ENCODE measurements around the gene RPL13A.
"Not testable (repeated sequence)": the region's sequence is repeated elsewhere in the genome, so short reads cannot be mapped to it uniquely, and the experiment has no call there.

The RPL13A gene

GRCh38 chr19:49487277-49488045 is at the start of gene RPL13A:
Gene RPL13A, plus strand, starts transcription at chr19:49487608. Its CDS starts 22 bp downstream, at chr19:49487630.
- FAIRE-seq = no peak

- FAIRE-seq = no peak
These were observed 49.1 kb upstream of the RPL13A start for GRCh38 chr19:49438261-49438660.

GRCh38 chr19:49439836-49440235 is 47.6 kb upstream of the RPL13A start:
- no peak for FAIRE-seq

- FAIRE-seq = no peak
These were observed 46.8 kb upstream of the RPL13A start for GRCh38 chr19:49440439-49441209.

GRCh38 chr19:49441210-49441959 is 46.0 kb upstream of the RPL13A start, which contains the start of gene SLC17A7:
Gene SLC17A7, minus strand, starts transcription at chr19:49441527. Its CDS starts 148 bp downstream, at chr19:49441379.
- no peak for FAIRE-seq

- FAIRE-seq = no peak
These were observed 45.5 kb upstream of the RPL13A start for GRCh38 chr19:49441960-49442350.

GRCh38 chr19:49442354-49442753 is 45.1 kb upstream of the RPL13A start:
- FAIRE-seq = no peak

- no peak for FAIRE-seq
These were observed 44.5 kb upstream of the RPL13A start for GRCh38 chr19:49442771-49443365.

GRCh38 chr19:49443366-49444099 is 43.9 kb upstream of the RPL13A start:
- FAIRE-seq = no peak

- not testable (repeated sequence) for FAIRE-seq
These were observed 43.2 kb upstream of the RPL13A start for GRCh38 chr19:49444100-49444700.

- FAIRE-seq = no peak
These were observed 41.4 kb upstream of the RPL13A start for GRCh38 chr19:49445997-49446396.

GRCh38 chr19:49447485-49448431 is 39.6 kb upstream of the RPL13A start:
- FAIRE-seq = no peak

GRCh38 chr19:49448432-49448786 is 39.0 kb upstream of the RPL13A start:
- FAIRE-seq = no peak

- FAIRE-seq = no peak
These were observed 37.0 kb upstream of the RPL13A start for GRCh38 chr19:49450405-49450804.

GRCh38 chr19:49451430-49452181 is 35.8 kb upstream of the RPL13A start, which contains the start of gene PIH1D1:
Gene PIH1D1, minus strand, starts transcription at chr19:49451814. Its CDS starts 240 bp downstream, at chr19:49451574.
- FAIRE-seq = peak; percentile 24

- FAIRE-seq = no peak
These were observed 34.2 kb upstream of the RPL13A start, which contains the start of gene ALDH16A1 for GRCh38 chr19:49453013-49453756. Gene ALDH16A1, plus strand, starts transcription at chr19:49453225. Its CDS starts 107 bp downstream, at chr19:49453332.

GRCh38 chr19:49453757-49454240 is 33.6 kb upstream of the RPL13A start:
- FAIRE-seq = no peak

- no peak for FAIRE-seq
These were observed 31.6 kb upstream of the RPL13A start for GRCh38 chr19:49455773-49456172.

All from colon (tissue), 2 donors.